GM21825 (cell line): Measurements from ENCODE around the gene THSD7A.
A peak's percentile ranks its signal among the peaks of the same experiment; 100 is the strongest.

ENCODE experiments used
- ATAC-seq: cut with Tn5 transposase; IDR thresholded peaks from one replicate; pipeline ENCODE4 v1.9.1; 2021; ENCODE audit warnings: mild to moderate bottlenecking, moderate library complexity; ENCODE audit not compliant: unreplicated experiment

Gene THSD7A

GRCh38 chr7:11428877-11429581 lies 403.0 kb downstream of the THSD7A start:
- no peak for ATAC-seq

DNA sequence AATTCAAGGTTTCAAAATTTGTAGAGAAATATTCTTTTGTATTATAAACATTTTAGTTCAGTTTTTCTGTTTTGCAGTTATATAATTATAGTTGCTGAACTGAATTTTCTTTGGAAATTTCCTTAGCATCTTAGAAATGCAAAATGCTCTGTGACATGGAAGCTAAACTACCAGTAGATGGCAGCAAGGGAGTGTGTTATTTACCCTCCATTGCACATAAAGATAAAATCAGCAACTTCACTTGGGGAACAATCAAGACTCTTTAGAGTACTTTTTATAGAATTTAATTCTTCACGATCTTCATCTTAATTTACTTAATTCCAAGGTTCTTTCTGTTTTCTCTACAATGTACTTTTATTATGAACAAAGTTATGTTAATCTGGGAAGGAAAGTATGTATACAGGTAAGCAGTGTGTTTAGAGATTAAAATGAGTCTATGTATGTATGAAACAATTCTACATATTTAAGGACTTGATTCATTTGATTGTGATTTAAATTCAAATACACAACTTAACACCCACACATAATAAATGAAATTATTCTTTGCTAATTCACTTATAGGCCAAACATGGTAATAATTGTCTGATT lies 404.2 kb downstream of the THSD7A start:
- ATAC-seq, result peak; percentile 76

GRCh38 chr7:11424006-11424405 lies 408.0 kb downstream of the THSD7A start:
- ATAC-seq, result no peak

GRCh38 chr7:11420049-11420448 lies 411.9 kb downstream of the THSD7A start:
- ATAC-seq, result no peak

- ATAC-seq, result no peak
These were observed 415.1 kb downstream of the THSD7A start for GRCh38 chr7:11416641-11417458.

DNA sequence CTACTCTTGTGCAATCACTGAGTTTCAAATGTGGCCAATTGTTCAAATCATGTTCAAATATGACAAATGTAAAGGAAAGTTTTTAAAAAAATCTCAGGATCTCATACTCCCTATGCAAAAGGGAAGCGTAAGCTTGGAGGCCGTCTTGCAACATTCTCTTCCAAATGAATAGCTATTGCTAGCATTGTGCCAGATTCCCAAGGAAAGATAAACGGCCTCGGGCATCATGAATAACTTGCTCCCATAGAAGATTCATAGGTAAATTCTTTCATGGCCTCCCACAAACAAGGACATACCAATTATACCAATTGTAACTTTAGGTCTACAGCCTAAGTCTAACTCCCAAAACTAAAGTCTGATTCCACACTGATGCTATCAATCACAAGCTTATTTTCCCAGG lies 416.9 kb downstream of the THSD7A start:
- ATAC-seq, result no peak

DNA sequence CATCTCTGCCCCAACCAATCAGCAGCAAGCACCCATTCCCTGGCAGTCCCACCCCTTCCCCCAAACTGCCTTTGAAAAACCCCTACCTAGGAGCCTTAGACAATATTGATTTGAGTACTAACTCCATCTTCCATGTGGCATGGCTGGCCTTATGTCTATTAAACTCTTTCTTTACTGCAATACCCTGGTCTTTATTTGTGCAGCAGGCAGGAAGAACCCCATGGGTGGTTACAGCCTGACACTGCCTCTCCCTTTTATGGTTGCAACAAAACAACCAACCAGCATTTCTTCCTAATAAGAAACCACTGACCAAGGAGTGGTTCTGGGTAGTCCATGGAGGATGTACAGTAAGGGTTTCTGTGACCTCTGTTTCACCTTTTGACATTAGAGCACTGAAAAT lies 418.1 kb downstream of the THSD7A start:
- ATAC-seq, result no peak

GRCh38 chr7:11412036-11412435 lies 420.0 kb downstream of the THSD7A start:
- no peak for ATAC-seq

DNA sequence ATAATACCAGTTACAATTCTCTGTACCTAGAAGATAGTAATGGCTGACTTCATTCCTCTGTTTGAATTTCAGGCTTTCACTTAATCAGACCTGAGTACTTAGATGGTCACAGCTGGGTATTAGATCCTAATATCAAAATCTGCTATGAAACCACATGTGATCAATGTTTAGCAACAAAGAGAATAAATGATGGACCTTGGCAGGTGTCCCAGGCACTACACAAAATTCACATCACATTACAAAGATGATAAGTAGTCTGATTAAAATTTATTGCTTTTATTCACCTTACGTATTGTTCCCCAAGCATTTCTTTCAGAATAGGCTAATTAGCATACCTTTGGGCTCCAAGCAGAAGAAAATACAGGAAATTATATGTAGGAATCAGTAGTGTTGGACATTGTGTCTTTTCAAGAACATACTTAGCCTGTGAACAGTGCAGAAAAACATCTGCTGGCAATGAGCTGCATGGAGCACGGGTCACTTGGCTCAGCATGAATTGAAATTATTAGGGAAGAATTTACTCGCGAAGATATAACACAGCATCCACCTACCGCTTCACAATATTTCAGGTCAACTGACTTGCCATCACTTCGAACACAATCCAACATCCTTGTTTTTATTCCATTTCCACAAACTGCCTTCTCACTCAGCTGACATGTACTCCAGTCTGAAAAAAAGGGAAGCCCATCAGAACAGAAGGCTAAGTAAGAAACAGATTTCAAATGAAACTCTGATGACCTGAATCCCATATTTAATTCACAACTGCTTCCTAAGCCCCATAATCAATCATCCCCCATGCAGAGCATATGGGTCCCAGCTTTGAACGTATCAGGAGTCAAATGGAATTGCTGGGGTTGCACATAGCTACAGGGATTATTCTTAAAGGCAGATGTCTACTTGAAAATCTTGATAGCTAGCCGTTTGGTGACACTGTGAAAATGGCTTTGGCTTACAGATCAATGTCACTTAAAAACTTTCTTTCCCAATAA lies 421.0 kb downstream of the THSD7A start:
- no peak for ATAC-seq

DNA sequence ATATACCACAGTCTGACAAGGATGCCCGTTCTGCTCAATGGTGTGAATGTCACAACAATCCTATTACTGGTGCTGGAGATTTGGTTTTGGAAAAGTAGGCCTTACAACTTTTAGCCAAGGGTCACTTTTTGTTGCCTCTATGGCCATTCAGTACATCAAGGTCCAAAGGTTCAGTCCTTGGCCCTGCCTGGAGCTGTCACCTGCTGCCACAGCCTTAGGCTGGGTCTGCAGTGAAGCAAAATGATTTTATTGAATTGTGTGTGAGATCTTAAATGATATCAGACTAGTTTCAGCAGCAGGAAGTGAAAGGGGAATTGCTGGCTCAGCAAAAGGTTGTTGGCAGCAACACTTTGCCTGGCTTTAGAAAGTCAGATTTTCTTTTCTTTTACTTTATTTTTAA lies 427.6 kb downstream of the THSD7A start:
- no peak for ATAC-seq

DNA sequence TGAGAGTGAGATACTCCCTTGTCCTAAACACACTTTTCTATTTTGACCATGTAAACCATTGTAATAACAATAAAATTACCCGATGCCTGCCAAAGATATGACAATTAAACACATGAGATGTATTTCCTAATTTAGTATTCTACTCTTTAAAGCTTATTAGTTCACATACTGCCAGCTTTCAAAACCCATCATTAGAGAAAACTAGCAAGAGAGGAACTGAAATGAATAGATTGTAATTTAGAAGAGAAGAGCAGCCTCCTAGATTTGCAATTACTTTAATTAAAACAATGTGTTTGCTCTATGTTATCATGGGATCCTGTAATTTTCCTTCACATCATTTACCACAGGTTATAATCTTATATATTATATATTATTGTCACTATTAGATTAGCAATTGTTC lies 428.2 kb downstream of the THSD7A start:
- no peak for ATAC-seq

DNA sequence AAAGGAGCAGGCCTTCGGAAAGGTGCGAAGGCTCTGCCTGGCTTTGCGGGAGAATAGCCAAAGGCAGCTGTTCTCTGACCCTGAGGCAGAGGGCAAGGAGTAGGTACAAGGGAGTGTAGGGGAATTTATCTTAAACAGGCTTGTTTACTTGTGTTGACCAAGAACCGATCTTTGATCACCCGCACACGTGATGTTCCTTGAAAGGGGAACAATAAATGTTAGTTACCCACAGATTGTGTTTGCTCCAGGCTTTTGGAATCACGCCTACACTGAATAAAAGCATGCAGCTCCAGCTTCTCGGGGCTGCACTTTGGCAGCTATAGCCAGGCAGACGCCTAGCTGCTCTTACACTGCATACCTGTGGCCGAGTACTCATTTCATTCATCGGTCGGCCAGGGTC lies 437.6 kb downstream of the THSD7A start:
- ATAC-seq, result no peak

GRCh38 chr7:11379641-11380040 lies 452.4 kb downstream of the THSD7A start:
- ATAC-seq, result no peak

GRCh38 chr7:11376529-11376928 lies 455.5 kb downstream of the THSD7A start:
- no peak for ATAC-seq

- no peak for ATAC-seq
These were observed 457.4 kb downstream of the THSD7A start for GRCh38 chr7:11374629-11375028.

- no peak for ATAC-seq
These were observed 458.4 kb downstream of the THSD7A start for GRCh38 chr7:11373546-11374142.

GRCh38 chr7:11369696-11370095 lies 462.3 kb downstream of the THSD7A start:
- ATAC-seq, result no peak

DNA sequence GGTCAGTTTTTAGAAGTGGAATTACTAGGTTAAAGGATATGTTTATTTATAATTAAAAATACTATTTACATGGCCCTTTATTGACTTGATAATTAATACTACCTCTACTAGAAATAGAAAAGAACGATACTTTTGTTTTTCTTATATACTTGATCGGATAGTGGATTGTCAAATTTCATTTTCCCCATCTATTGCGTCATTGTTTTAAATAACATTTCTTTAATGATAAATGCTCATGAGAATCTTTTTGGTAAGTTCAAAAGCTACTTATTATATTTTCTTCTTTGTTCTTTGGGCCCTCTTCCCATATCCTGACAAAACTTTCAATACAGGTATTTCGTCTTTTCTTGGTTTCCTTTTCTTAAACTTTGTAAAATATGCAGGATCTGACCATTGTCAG lies 465.9 kb downstream of the THSD7A start:
- no peak for ATAC-seq

GRCh38 chr7:11358637-11359036 lies 473.4 kb downstream of the THSD7A start:
- no peak for ATAC-seq

- no peak for ATAC-seq
These were observed 476.5 kb downstream of the THSD7A start for GRCh38 chr7:11355399-11356005.
